GM12872 (cell line): ENCODE results near the gene PAQR4.

ENCODE experiments used
- TF ChIP-seq, protein P1 (sequence below): IDR thresholded peaks from 3 replicates; pipeline ENCODE4 v1.5.1; 2011; ENCODE audit warnings: low read depth, mild to moderate bottlenecking, low read length, moderate library complexity; ENCODE audit not compliant: insufficient read depth

Gene PAQR4

DNA sequence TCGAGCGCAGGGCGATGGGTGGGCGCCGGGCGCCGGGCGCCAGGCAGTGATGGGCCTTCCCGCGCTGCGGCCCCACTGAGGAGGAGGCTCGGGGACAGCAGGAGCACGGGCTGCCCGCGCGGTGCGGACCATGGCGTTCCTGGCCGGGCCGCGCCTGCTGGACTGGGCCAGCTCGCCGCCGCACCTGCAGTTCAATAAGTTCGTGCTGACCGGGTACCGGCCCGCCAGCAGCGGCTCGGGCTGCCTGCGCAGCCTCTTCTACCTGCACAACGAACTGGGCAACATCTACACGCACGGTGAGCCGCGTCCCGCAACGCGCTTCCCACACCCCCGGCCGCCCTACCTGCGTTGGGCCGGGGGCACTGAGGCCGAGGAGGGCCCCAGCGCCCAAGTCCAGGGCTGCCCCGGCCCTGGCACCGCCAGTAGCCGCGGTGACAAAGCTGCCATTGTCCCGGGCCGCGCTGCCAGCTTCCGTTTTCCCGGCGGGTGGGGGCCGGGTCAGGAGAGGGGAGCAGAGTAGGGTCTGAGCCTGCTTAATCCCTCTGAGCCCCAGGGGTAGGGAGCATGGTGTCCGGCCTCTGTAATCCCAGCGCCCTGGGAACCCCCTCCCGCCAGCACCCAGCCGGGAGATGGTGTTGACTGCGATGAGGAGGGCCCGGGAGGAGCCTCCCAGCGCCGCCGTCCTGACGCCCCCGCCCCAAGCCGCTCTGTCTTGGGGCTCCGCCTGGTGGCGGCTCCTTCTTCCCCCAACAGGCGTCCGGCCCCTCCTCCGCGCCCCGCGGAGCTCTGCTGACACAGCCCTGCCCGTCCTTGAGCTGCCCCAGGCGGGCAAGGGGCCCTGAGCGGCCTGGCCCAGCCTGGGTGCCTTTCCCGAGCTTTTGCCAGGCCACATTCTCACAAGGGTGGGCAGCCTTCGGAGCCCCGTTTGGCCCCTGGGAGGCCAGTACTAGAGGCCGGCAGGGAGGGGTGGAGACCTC lies 685 bp downstream of the PAQR4 start:
- TF ChIP-seq, protein P1, sequence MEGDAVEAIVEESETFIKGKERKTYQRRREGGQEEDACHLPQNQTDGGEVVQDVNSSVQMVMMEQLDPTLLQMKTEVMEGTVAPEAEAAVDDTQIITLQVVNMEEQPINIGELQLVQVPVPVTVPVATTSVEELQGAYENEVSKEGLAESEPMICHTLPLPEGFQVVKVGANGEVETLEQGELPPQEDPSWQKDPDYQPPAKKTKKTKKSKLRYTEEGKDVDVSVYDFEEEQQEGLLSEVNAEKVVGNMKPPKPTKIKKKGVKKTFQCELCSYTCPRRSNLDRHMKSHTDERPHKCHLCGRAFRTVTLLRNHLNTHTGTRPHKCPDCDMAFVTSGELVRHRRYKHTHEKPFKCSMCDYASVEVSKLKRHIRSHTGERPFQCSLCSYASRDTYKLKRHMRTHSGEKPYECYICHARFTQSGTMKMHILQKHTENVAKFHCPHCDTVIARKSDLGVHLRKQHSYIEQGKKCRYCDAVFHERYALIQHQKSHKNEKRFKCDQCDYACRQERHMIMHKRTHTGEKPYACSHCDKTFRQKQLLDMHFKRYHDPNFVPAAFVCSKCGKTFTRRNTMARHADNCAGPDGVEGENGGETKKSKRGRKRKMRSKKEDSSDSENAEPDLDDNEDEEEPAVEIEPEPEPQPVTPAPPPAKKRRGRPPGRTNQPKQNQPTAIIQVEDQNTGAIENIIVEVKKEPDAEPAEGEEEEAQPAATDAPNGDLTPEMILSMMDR, result peak; percentile 70

DNA sequence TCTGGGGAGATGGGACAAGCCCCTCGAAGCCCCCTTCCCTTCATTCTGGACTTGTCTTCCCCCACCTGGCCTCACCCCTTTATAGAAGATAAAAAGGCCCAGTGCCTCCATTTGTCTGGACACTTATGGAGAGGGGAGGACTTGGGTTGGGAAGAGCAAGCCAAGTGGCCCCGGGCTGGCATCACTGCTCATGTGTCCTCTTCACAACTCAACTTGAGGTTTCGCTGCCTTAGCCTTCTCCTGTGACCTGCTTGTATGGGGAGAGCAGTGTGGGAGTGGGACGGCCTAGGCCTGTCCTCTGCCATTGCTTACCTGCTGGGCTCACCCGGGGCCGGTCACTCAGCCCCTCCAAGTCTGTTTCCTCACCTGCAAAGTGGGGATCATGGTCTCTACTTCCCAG lies 1.4 kb downstream of the PAQR4 start:
- TF ChIP-seq, protein P1, result no peak

GRCh38 chr16:2971134-2971984 lies 2.2 kb downstream of the PAQR4 start:
- TF ChIP-seq, protein P1, result no peak

DNA sequence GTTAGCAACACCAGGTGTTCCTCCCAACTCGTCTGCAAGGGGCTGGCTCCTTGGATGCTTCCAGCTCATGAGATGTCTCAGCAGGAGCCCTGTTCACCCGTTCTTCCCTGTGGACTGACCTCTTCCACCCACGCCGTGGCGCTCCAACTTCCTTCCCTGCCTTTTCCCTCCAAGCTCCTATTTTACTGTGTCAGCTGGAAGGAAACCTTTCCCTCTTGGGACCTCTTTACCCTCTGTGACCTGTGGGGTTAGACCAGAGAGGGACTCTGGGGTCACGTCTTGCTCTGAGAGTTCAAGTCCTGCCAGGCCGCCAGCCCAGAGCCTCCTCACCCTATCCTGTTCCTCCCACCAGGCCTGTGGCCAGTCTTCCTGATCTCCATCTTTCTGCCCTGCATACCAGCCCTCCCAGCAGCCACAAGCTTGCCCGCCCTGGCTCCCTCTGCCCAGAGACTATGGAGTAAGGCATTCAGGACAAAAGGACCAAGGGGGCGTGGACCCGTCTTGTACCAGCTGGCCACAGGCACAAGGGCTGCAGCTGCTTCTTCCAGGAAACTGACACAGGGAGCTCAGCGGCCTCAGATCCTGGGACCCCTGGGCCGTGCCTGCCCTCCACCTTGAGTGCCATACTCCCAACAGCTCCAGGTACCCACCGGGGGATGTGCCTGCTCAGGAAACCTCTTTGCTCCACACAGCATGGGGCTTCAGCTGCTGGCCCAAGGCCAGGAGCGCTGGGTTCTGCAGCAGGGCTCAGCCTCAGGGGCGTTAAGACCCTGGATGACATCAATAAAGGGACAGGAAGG lies 3.0 kb downstream of the PAQR4 start:
- TF ChIP-seq, protein P1, result no peak

DNA sequence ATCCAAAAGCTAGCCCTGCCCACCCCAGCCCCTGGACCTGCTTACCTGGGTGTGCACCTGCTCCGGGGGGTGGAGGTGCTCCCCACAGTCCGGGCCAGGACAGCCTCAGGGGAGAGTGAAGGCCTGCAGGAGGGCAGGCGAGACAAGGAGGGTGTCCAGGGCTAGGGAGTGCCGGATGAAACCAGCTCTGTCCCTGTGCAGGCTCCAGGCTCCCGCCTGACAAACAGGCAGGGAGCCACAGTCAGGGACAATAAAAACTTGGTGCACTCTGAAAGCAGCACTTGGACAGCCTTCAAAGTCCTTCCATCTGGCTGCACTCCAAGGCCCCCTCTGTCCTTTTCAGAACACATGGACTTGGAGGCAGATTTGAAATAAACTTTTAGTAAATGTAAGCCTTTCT lies 3.9 kb downstream of the PAQR4 start:
- TF ChIP-seq, protein P1, result no peak

GRCh38 chr16:2973605-2974318 lies 4.6 kb downstream of the PAQR4 start:
- TF ChIP-seq, protein P1, result no peak
